Ishikawa (cell line): ENCODE data around the gene SLC24A3.

ENCODE experiments used
- CREB1 ChIP-seq: IDR thresholded peaks from 2 replicates; pipeline ENCODE4 v1.6.1; 2012; ENCODE audit warnings: low read depth
- EP300 ChIP-seq: IDR thresholded peaks from 2 replicates; pipeline ENCODE4 v1.6.1; 2012; ENCODE audit warnings: borderline replicate concordance
- FOXM1 ChIP-seq: IDR thresholded peaks from 2 replicates; pipeline ENCODE4 v1.6.1; 2012; ENCODE audit warnings: low read depth, borderline replicate concordance
- RAD21 ChIP-seq: IDR thresholded peaks from 2 replicates; pipeline ENCODE4 v1.6.1; 2012; ENCODE audit warnings: low read depth
- REST ChIP-seq: IDR thresholded peaks from 2 replicates; pipeline ENCODE4 v1.6.1; 2012; ENCODE audit warnings: low read depth, mild to moderate bottlenecking
- TAF1 ChIP-seq: IDR thresholded peaks from 2 replicates; pipeline ENCODE4 v1.6.1; 2012; ENCODE audit warnings: low read depth, mild to moderate bottlenecking
- TCF12 ChIP-seq: IDR thresholded peaks from 2 replicates; pipeline ENCODE4 v1.6.1; 2012; ENCODE audit warnings: low read depth
- TEAD4 ChIP-seq: IDR thresholded peaks from 2 replicates; pipeline ENCODE4 v1.6.1; 2012
- YY1 ChIP-seq: IDR thresholded peaks from 2 replicates; pipeline ENCODE4 v1.6.1; 2012; ENCODE audit warnings: low read depth
- TF ChIP-seq, protein P1 (sequence below): IDR thresholded peaks from 2 replicates; pipeline ENCODE4 v1.6.1; 2012
- TF ChIP-seq, protein P2 (sequence below): IDR thresholded peaks from 2 replicates; pipeline ENCODE4 v1.6.1; 2012

- TF ChIP-seq REST = no peak
- TF ChIP-seq, protein P1, sequence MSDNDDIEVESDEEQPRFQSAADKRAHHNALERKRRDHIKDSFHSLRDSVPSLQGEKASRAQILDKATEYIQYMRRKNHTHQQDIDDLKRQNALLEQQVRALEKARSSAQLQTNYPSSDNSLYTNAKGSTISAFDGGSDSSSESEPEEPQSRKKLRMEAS = no peak
- no peak for TF ChIP-seq TEAD4
- no peak for TF ChIP-seq FOXM1
- TF ChIP-seq TAF1 = no peak
- TF ChIP-seq TCF12 = no peak
- TF ChIP-seq RAD21 = no peak
- TF ChIP-seq, protein P2, sequence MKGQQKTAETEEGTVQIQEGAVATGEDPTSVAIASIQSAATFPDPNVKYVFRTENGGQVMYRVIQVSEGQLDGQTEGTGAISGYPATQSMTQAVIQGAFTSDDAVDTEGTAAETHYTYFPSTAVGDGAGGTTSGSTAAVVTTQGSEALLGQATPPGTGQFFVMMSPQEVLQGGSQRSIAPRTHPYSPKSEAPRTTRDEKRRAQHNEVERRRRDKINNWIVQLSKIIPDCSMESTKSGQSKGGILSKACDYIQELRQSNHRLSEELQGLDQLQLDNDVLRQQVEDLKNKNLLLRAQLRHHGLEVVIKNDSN = no peak
- TF ChIP-seq EP300 = no peak
- no peak for TF ChIP-seq CREB1
- TF ChIP-seq YY1 = no peak
These were observed 39.1 kb downstream of the SLC24A3 start for GRCh38 chr20:19251506-19251905.
